A673 (cell line): Measurements from ENCODE around the gene YWHAG. TPM values are rescaled to one million over a fixed set of nuclear protein-coding genes. Genes with fewer than 3 reads are reported as not detected.

ENCODE experiments used
- BruUV-seq: library from RNA; stranded (reverse); fragments of 400-500 nt; replicated peaks from 2 replicates; lab custom pipeline; 2021; lab: Mats Ljungman, UMichigan
- CTCF ChIA-PET: fragments of 300-600 bp; sonication (Branson Sonifier 250); formaldehyde crosslinking; loops from one replicate; lab custom pipeline; 2022; ENCODE audit warnings: antibody characterized with exemption; lab: Charles Lee
- POLR2A ChIA-PET: fragments of 300-600 bp; sonication (Branson Sonifier 250); formaldehyde crosslinking; loops from one replicate; lab custom pipeline; 2022; ENCODE audit warnings: antibody characterized with exemption; ENCODE audit not compliant: low non-redundant PET; lab: Charles Lee
- DNase-seq: peaks from one replicate; pipeline ENCODE4 v3.0.0-alpha.2; 2015; ENCODE audit warnings: low spot score
- H3K27ac ChIP-seq: fragments of 200-600 bp; sonication (generic); 2 replicates; pipeline ENCODE4 v1.5.1; 2016; ENCODE audit warnings: mixed run types, low read depth, mild to moderate bottlenecking, mixed read lengths, antibody characterized with exemption, low read length; ENCODE audit not compliant: poor library complexity, severe bottlenecking
- H3K27me3 ChIP-seq: fragments of 200-600 bp; sonication (generic); replicated peaks from 2 replicates; pipeline ENCODE4 v1.6.1; 2017; ENCODE audit warnings: mixed run types, low read depth, mild to moderate bottlenecking, mixed read lengths, antibody characterized with exemption, low read length; ENCODE audit not compliant: insufficient read depth, poor library complexity
- H3K36me3 ChIP-seq: fragments of 200-600 bp; sonication (generic); 2 replicates; pipeline ENCODE4 v1.6.1; 2016; ENCODE audit warnings: mixed run types, mild to moderate bottlenecking, mixed read lengths, antibody characterized with exemption, low read length; ENCODE audit not compliant: insufficient read depth, poor library complexity, severe bottlenecking
- H3K4me1 ChIP-seq: fragments of 200-600 bp; sonication (generic); 2 replicates; pipeline ENCODE4 v1.6.1; 2017; ENCODE audit warnings: mixed run types, mild to moderate bottlenecking, mixed read lengths, antibody characterized with exemption, low read length; ENCODE audit not compliant: insufficient read depth, poor library complexity, severe bottlenecking
- H3K4me3 ChIP-seq: fragments of 200-600 bp; sonication (generic); 2 replicates; pipeline ENCODE4 v1.5.1; 2016; ENCODE audit warnings: low read depth, mixed run types, mild to moderate bottlenecking, mixed read lengths, low read length; ENCODE audit not compliant: poor library complexity, severe bottlenecking
- H3K9me3 ChIP-seq: fragments of 200-600 bp; sonication (generic); 2 replicates; pipeline ENCODE4 v1.6.1; 2016; ENCODE audit warnings: mixed run types, low read depth, mild to moderate bottlenecking, mixed read lengths, antibody characterized with exemption, low read length; ENCODE audit not compliant: poor library complexity, severe bottlenecking
- EZH2 ChIP-seq: fragments of 200-600 bp; sonication (generic); IDR thresholded peaks from 2 replicates; pipeline ENCODE4 v1.6.1; 2017; ENCODE audit warnings: borderline replicate concordance, low read depth, mild to moderate bottlenecking, mixed read lengths, antibody characterized with exemption, low read length; ENCODE audit not compliant: poor library complexity, severe bottlenecking
- intact Hi-C: fragments of 100-400 bp; cut with micrococcal nuclease; formaldehyde crosslinking; loops from one replicate; pipeline ENCODE4 v1.10.0; 2022; ENCODE audit not compliant: unreplicated experiment
- total RNA-seq: library from RNA; stranded (reverse); gene quantifications from 2 replicates; pipeline ENCODE4 v1.2.3, GENCODE V29; 2021
- TF ChIP-seq, protein P1 (sequence below): fragments of 300-800, 200-600 bp; sonication (generic); conservative IDR thresholded peaks from 2 replicates; pipeline ENCODE4 v1.5.1; 2017; ENCODE audit warnings: low read depth, mild to moderate bottlenecking, antibody characterized with exemption, low read length, moderate library complexity, mixed read lengths

The YWHAG gene
- total RNA-seq, 1 experiment from 2014 or later, result 249 TPM

DNA sequence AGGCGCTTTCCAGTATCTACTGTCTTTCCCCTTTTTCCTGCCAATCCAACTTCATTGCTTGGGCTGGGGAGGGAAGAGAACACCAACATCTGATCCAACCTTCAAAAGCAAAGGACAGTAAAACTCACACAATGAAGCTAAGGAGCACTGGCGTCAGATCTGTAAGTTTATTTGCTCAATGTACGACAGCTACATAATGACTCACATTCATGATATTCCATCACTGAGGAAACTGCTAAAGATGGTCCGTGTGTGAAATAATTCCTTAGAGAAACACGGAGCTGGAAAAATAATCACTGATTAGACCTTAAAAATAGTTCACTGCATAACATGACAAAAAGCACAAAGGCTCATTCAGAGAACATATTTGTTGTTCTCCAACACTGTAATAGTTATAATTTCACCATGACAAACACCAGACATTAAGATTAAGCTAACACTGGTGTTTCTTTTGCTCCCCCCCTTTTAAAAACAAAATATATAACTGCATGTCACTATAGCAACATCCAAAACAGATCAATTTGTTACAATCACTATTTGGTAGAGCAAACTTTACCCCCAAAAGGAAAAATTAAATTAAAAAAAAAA is 32.1 kb downstream of the YWHAG start:
- CTCF ChIA-PET, result no interaction called here
- no peak overlapping the region for H3K4me3 ChIP-seq
- no peaks in the 10 kb centered on the region for H3K27me3 ChIP-seq
- no peaks in the 10 kb centered on the region for H3K4me1 ChIP-seq
- BruUV-seq, result no TSS peak
- H3K27ac ChIP-seq, result no peak overlapping the region
- intact Hi-C loops, result no loop called here
- TF ChIP-seq, protein P1, sequence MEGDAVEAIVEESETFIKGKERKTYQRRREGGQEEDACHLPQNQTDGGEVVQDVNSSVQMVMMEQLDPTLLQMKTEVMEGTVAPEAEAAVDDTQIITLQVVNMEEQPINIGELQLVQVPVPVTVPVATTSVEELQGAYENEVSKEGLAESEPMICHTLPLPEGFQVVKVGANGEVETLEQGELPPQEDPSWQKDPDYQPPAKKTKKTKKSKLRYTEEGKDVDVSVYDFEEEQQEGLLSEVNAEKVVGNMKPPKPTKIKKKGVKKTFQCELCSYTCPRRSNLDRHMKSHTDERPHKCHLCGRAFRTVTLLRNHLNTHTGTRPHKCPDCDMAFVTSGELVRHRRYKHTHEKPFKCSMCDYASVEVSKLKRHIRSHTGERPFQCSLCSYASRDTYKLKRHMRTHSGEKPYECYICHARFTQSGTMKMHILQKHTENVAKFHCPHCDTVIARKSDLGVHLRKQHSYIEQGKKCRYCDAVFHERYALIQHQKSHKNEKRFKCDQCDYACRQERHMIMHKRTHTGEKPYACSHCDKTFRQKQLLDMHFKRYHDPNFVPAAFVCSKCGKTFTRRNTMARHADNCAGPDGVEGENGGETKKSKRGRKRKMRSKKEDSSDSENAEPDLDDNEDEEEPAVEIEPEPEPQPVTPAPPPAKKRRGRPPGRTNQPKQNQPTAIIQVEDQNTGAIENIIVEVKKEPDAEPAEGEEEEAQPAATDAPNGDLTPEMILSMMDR, result no peak
- TF ChIP-seq EZH2, result no peak
- DNase-seq, result no peak
- POLR2A ChIA-PET, result no interaction called here
- peaks cover 55% of the 10 kb centered on the region for H3K36me3 ChIP-seq
- H3K9me3 ChIP-seq, result no peaks in the 10 kb centered on the region

DNA sequence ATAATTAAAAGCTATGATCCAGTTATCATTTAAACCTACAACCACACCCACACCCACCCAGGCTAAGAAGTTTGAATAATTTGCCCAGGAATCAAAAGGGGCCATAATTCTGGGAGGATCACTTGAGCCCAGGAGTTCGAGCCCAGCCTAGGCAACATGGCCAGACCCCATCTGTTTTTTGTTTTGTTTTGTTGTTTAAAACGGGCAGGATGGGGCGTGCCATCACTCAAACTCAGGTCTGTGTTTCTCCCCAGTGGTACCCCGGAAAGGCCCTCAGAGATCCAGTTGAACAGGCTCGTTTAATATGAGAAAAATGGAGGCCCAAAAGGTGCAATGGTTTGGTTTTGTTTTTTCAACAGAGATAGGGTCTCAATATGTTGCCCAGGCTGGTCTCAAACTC is 33.0 kb downstream of the YWHAG start:
- intact Hi-C loops, result no loop called here
- Histone ChIP-seq H3K9me3 (no peaks in the 10 kb centered on the region), H3K27ac (no peak overlapping the region), H3K4me3 (no peak overlapping the region), H3K36me3 (peaks cover 52% of the 10 kb centered on the region), H3K4me1 (no peaks in the 10 kb centered on the region), H3K27me3 (no peaks in the 10 kb centered on the region)
- TF ChIP-seq, protein P1, result no peak
- TF ChIP-seq EZH2, result no peak
- CTCF ChIA-PET, result no interaction called here
- no TSS peak for BruUV-seq
- no peak for DNase-seq
- POLR2A ChIA-PET, result no interaction called here

DNA sequence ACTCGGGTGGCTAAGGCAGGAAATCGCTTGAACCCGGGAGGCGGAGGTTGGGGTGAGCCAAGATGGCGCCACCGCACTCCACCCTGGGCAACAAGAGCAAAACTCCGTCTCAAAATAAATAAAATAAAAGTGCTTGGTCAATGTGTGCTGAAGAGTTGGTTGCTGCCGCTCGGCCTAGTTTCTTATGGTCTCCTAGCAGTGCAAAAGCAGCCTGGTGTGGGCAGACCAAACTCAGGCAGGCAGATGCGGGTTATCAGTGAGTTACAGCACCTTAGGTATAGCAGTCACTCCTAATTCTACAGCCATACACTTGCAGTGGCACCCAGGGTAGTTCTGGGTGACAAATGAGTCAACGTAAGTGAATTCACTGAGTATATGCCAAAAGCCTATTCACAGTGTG is 33.7 kb downstream of the YWHAG start:
- no peak overlapping the region for H3K4me3 ChIP-seq
- ChIA-PET CTCF (no interaction called here), POLR2A (no interaction called here)
- no peaks in the 10 kb centered on the region for H3K4me1 ChIP-seq
- no peak for TF ChIP-seq EZH2
- TF ChIP-seq, protein P1, result no peak
- DNase-seq, result no peak
- BruUV-seq, result no TSS peak
- no peaks in the 10 kb centered on the region for H3K27me3 ChIP-seq
- no peaks in the 10 kb centered on the region for H3K9me3 ChIP-seq
- no peak overlapping the region for H3K27ac ChIP-seq
- peaks cover 45% of the 10 kb centered on the region for H3K36me3 ChIP-seq
- intact Hi-C loops, result no loop called here
